CD4-positive, alpha-beta T cell treated with Interleukin-4 for 1 hour (primary cell): Measurements from ENCODE around the gene WWOX.
A peak's percentile ranks its signal among the peaks of the same experiment; 100 is the strongest.
"Not testable (repeated sequence)": the region's sequence is repeated elsewhere in the genome, so short reads cannot be mapped to it uniquely, and the experiment has no call there.

Experiments
- DNase-seq, 2 donors: peaks; one replicate each; pipeline ENCODE4 v3.0.0-alpha.2; 2020 to 2022

WWOX gene

GRCh38 chr16:79210607-79211006, 1111.2 kb downstream of the WWOX start:
- DNase-seq = no peak

DNA sequence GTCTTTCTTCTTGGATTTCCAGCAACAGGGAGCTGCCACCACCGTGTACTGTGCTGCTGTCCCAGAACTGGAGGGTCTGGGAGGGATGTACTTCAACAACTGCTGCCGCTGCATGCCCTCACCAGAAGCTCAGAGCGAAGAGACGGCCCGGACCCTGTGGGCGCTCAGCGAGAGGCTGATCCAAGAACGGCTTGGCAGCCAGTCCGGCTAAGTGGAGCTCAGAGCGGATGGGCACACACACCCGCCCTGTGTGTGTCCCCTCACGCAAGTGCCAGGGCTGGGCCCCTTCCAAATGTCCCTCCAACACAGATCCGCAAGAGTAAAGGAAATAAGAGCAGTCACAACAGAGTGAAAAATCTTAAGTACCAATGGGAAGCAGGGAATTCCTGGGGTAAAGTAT, 1112.1 kb downstream of the WWOX start:
- DNase-seq = no peak

GRCh38 chr16:79212114-79212791, 1112.8 kb downstream of the WWOX start:
- DNase-seq = no peak

- no peak for DNase-seq
Measured at GRCh38 chr16:79213214-79213613, 1113.8 kb downstream of the WWOX start.

DNA sequence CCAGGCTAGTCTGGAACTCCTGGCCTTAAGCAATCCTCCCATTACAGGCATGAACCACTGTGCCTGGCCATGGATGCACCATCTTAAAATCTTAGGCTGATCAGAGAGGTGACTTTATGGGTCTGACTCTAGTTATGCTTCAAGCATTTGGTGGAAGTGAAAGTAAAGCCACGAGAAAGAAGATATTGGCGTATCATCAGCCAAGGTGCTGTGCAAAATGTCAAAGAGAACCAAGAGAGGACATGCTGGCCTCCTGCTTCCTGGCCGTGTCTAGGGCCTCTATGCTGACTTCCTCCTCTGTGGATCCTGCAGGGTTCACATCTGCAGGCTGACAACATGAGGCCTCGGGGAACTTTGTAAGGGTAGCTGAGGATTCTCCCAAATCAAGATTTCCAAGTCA, 1115.8 kb downstream of the WWOX start:
- DNase-seq = no peak

GRCh38 chr16:79217375-79218011, 1118.0 kb downstream of the WWOX start:
- peak; percentile 22 to 47 for DNase-seq

GRCh38 chr16:79218351-79218750, 1118.9 kb downstream of the WWOX start:
- DNase-seq = no peak

DNA sequence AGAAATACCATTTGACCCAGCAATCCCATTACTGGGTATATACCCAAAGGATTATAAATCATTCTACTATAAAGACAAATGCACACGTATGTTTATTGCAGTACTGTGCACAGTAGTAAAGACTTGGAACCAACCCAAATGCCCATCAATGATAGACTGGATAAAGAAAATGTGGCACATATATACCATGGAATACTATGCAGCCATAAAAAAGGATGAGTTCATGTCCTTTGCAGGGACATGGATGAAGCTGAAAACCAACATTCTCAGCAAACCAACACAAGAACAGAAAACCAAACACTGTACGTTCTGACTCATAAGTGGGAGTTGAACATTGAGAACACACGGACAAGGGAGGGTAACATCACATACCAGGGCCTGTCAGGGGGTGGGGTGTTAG, 1126.5 kb downstream of the WWOX start:
- not testable (repeated sequence) for DNase-seq

GRCh38 chr16:79229361-79229760, 1129.9 kb downstream of the WWOX start:
- no peak for DNase-seq

DNA sequence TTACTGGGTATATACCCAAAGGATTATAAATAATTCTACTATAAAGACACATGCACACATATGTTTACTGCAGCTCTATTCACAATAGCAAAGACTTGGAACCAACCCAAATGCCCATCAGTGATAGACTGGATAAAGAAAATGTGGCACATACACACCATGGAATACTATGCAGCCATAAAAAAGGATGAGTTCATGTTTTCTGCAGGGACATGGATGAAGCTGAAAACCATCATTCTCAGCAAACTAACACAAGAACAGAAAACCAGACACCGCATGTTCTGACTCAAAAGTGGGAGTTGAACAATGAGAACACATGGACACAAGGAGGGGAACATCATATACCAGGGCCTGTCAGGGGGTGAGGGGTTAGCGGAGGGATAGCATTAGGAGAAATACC, 1146.2 kb downstream of the WWOX start:
- not testable (repeated sequence) for DNase-seq

DNA sequence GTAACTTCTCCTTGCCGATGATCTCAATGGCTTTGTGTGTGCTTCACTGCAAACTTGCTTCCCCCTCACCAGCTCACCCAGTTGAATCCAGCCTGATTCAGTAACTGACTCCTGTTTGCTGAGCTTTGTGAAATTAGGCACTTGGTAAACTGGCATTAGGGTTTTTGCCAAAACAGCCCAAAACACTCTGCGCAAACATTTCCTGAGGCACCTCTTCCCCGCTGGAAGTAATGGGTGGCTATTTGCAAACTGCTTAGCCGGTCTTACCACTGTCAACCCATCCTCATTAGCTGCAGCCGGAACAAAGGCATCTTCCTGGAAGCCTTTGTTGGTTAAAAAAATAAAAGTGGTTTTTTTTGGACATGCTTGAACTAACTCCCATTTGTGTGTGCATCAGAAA, 1147.9 kb downstream of the WWOX start:
- DNase-seq = no peak

GRCh38 chr16:79248351-79248750, 1148.9 kb downstream of the WWOX start:
- DNase-seq = no peak

DNA sequence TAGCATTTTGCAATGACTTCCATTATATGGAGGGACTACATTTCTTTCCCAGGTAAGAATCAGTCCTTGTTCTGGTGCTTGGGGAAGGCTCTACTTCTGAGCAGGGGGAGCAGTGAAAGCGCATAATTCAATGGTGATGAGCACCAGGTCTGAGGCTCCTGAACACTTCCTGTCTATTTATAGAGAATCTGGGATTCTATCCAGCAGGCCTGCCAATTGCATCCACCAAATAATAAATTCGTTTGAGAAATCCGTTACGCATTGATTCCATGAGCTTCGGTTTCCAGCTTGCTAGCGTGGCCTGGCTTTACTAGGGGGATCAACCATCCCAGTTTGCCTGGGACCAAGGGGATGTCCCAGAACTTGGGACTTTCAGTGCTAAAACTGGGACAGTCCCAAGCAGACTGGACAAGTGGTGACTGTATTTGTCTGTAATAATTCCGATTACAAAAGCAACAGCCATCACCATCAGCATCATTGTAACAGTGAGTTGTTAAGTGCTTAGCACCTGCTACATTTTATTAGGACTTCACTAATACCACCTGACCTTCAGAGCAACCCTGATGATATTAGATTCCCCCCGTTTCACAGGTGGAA, 1151.1 kb downstream of the WWOX start:
- no peak for DNase-seq

GRCh38 chr16:79253100-79253631, 1153.7 kb downstream of the WWOX start:
- DNase-seq = no peak

- DNase-seq = no peak
Measured at GRCh38 chr16:79257953-79258490, 1158.6 kb downstream of the WWOX start.

GRCh38 chr16:79260890-79261289, 1161.4 kb downstream of the WWOX start:
- DNase-seq = not testable (repeated sequence)

- DNase-seq = peak; percentile 47 to 54
Measured at GRCh38 chr16:79261481-79261940, 1162.1 kb downstream of the WWOX start.

GRCh38 chr16:79261944-79262552, 1162.6 kb downstream of the WWOX start:
- DNase-seq = no peak
